Omental fat pad (tissue), 4 donors: Measurements from ENCODE around the gene OR6C76. TPM values are rescaled to one million over a fixed set of nuclear protein-coding genes. Genes with fewer than 3 reads are reported as not detected.
"Not testable (repeated sequence)": the region's sequence is repeated elsewhere in the genome, so short reads cannot be mapped to it uniquely, and the experiment has no call there.

Experiments used
- ATAC-seq: fragments of 150-250 bp; one replicate; pipeline ENCODE4 v1.9.1; 2016; ENCODE audit warnings: mild to moderate bottlenecking, moderate library complexity; ENCODE audit not compliant: low FRiP score
- DNase-seq: peaks from one replicate; pipeline ENCODE4 v3.0.0-alpha.2; 2019; ENCODE audit warnings: low spot score
- CTCF ChIP-seq, 3 donors: fragments of 450-650 bp; IDR thresholded peaks; one replicate each; pipeline ENCODE4 v1.5.1; 2016 to 2017; ENCODE audit warnings: antibody characterized with exemption in 3 of 3, mild to moderate bottlenecking in 3 of 3, moderate library complexity in 2 of 3
- total RNA-seq, 4 donors: library from RNA; depleted of rRNA; stranded (reverse); fragments of >200 nt; gene quantifications; one replicate each; pipeline ENCODE4 v1.1.0, GENCODE V29; 2016

Gene OR6C76
- total RNA-seq, result not detected

- no peak for ATAC-seq
- no peak for DNase-seq
- no peak for TF ChIP-seq CTCF (IDR thresholded peaks at IDR 0.05)
Observed at GRCh38 chr12:55425954-55426353, at the start of gene OR6C76. Gene OR6C76, plus strand, starts transcription at chr12:55426254. Its CDS starts 0 bp downstream, at chr12:55426254.

- TF ChIP-seq CTCF (IDR thresholded peaks at IDR 0.05), result no peak
- DNase-seq (no peak), ATAC-seq (no peak)
Observed at GRCh38 chr12:55385891-55386290, 40.2 kb upstream of the OR6C76 start.

- ATAC-seq, result no peak
- TF ChIP-seq CTCF (IDR thresholded peaks at IDR 0.05), result no peak
- no peak for DNase-seq
Observed at GRCh38 chr12:55392032-55392795, 33.8 kb upstream of the OR6C76 start.

- DNase-seq (no peak), ATAC-seq (no peak)
Observed at GRCh38 chr12:55396326-55396725, 29.7 kb upstream of the OR6C76 start.

GRCh38 chr12:55400229-55400628, 25.8 kb upstream of the OR6C76 start, which contains the start of gene OR6C65:
Gene OR6C65, plus strand, starts transcription at chr12:55400529. Its CDS starts 0 bp downstream, at chr12:55400529.
- no peak for TF ChIP-seq CTCF (IDR thresholded peaks at IDR 0.05)
- ATAC-seq, result no peak

More at GRCh38 chr12:55396326-55396725, 29.7 kb upstream of the OR6C76 start:
- no peak for TF ChIP-seq CTCF (IDR thresholded peaks at IDR 0.05)

GRCh38 chr12:55407866-55408265, 18.2 kb upstream of the OR6C76 start:
- TF ChIP-seq CTCF (IDR thresholded peaks at IDR 0.05), result no peak
- DNase-seq (no peak), ATAC-seq (no peak)

More at GRCh38 chr12:55400229-55400628, 25.8 kb upstream of the OR6C76 start, which contains the start of gene OR6C65:
- DNase-seq, result no peak

- DNase-seq, result not testable (repeated sequence)
Observed at GRCh38 chr12:55409133-55409532, 16.9 kb upstream of the OR6C76 start.

GRCh38 chr12:55412138-55412537, 13.9 kb upstream of the OR6C76 start:
- not testable (repeated sequence) for ATAC-seq, DNase-seq

More at GRCh38 chr12:55409133-55409532, 16.9 kb upstream of the OR6C76 start:
- ATAC-seq, result not testable (repeated sequence)

GRCh38 chr12:55413498-55414388, 12.3 kb upstream of the OR6C76 start:
- DNase-seq, ATAC-seq: not testable (repeated sequence)

GRCh38 chr12:55414396-55414823, 11.6 kb upstream of the OR6C76 start:
- DNase-seq, result not testable (repeated sequence)
- peak; percentile 10 for ATAC-seq

- not testable (repeated sequence) for DNase-seq
- peak; percentile 28 for ATAC-seq
Observed at GRCh38 chr12:55414889-55415288, 11.2 kb upstream of the OR6C76 start.
